OCI-LY1 (cell line): Measurements from ENCODE around the gene MED12.

Experiments
- CTCF ChIP-seq: fragments of 200-600 bp; sonication (generic), shearing (Covaris generic); IDR thresholded peaks from 2 replicates; pipeline ENCODE4 v1.5.1; 2017; ENCODE audit warnings: mild to moderate bottlenecking, antibody characterized with exemption, low read length, moderate library complexity, mixed read lengths
- EZH2 ChIP-seq: fragments of 200-600 bp; sonication (generic), shearing (Covaris generic); IDR thresholded peaks from 2 replicates; pipeline ENCODE4 v1.8.0; 2017; ENCODE audit warnings: borderline replicate concordance, mixed run types, mild to moderate bottlenecking, antibody characterized with exemption, low read length, moderate library complexity, mixed read lengths

GRCh38 chrX:71107245-71107644, 11.2 kb upstream of the MED12 start:
- TF ChIP-seq CTCF (no peak), EZH2 (no peak)
